K562 (cell line): ENCODE data around the gene SEC61A1. TPM values are rescaled to one million over a fixed set of nuclear protein-coding genes. Genes with fewer than 3 reads are reported as not detected.

Experiments
- BRD4 ChIP-seq: fragments of 200-600 bp; sonication (generic); IDR thresholded peaks from 2 replicates; pipeline ENCODE4 v1.6.1; 2017; ENCODE audit warnings: inconsistent platforms
- CEBPG ChIP-seq, 3 experiments: fragments of 200-800 bp in 1 of 3; sonication (Bioruptor generic) in 1 of 3; sonication (generic) in 1 of 3; formaldehyde crosslinking in 1 of 3; IDR thresholded peaks in 2 of 3; conservative IDR thresholded peaks in 1 of 3; 2 replicates each; pipeline versions ENCODE4 v1.6.1 to v1.8.0; 2016 to 2022; ENCODE audit warnings: missing compliant biosample characterization in 2 of 3, missing genetic modification characterization in 2 of 3, mild to moderate bottlenecking in 1 of 3, missing genetic modification reagents in 1 of 3
- EP400 ChIP-seq: fragments of 450-650 bp; IDR thresholded peaks from 2 replicates; pipeline ENCODE4 v1.6.1; 2017; ENCODE audit warnings: antibody characterized with exemption, mild to moderate bottlenecking, moderate library complexity
- FOXA3 ChIP-seq, 2 experiments: fragments of 450-650 bp in 1 of 2; sonication (generic) in 1 of 2; formaldehyde crosslinking; IDR thresholded peaks in 1 of 2; conservative IDR thresholded peaks in 1 of 2; 2 replicates each; pipeline versions ENCODE4 v1.4.0 to v1.8.0; 2020 to 2022; ENCODE audit warnings: mild to moderate bottlenecking in 2 of 2, missing genetic modification reagents in 1 of 2
- FUS ChIP-seq: fragments of 200-400 bp; formaldehyde crosslinking; optimal IDR thresholded peaks from 2 replicates; pipeline ENCODE3; 2017; ENCODE audit warnings: low read depth, low read length
- GATAD2A ChIP-seq: fragments of 450-650 bp; IDR thresholded peaks from 2 replicates; pipeline ENCODE4 v1.6.1; 2017
- GATAD2B ChIP-seq: fragments of 450-650 bp; IDR thresholded peaks from 2 replicates; pipeline ENCODE4 v1.6.1; 2017; ENCODE audit warnings: mild to moderate bottlenecking, borderline replicate concordance
- POLR2A ChIP-seq: fragments of 450-650 bp; conservative IDR thresholded peaks from 2 replicates; pipeline ENCODE4 v1.6.1; 2016
- RBFOX2 ChIP-seq: fragments of 200-400 bp; formaldehyde crosslinking; IDR thresholded peaks from 2 replicates; pipeline ENCODE4 v1.6.1; 2017; ENCODE audit warnings: low read depth, mild to moderate bottlenecking, low read length, moderate library complexity
- SAFB ChIP-seq: fragments of 200-400 bp; formaldehyde crosslinking; IDR thresholded peaks from 2 replicates; pipeline ENCODE4 v1.6.1; 2017; ENCODE audit warnings: low read depth, low read length, borderline replicate concordance
- SRSF7 ChIP-seq: fragments of 200-400 bp; formaldehyde crosslinking; optimal IDR thresholded peaks from 2 replicates; pipeline ENCODE3; 2017; ENCODE audit warnings: mild to moderate bottlenecking, low read depth, low read length
- STAT5A ChIP-seq: IDR thresholded peaks from 2 replicates; pipeline ENCODE4 v1.6.1; 2012; ENCODE audit warnings: low read length, inconsistent platforms, borderline replicate concordance
- TFAM ChIP-seq: fragments of 250-450 bp; sonication (Bioruptor Pico); conservative IDR thresholded peaks from 2 replicates; pipeline ENCODE4 v1.5.0; 2021; ENCODE audit warnings: mild to moderate bottlenecking, moderate library complexity
- ZNF253 ChIP-seq: fragments of 250-450 bp; sonication (Bioruptor Pico); conservative IDR thresholded peaks from 2 replicates; pipeline ENCODE4 v1.6.1; 2021; ENCODE audit warnings: mild to moderate bottlenecking
- ZNF444 ChIP-seq: fragments of 250-450 bp; sonication (Bioruptor Pico); IDR thresholded peaks from 2 replicates; pipeline ENCODE4 v1.4.0; 2020; ENCODE audit warnings: mild to moderate bottlenecking, moderate library complexity
- ZNF668 ChIP-seq: fragments of 250-450 bp; sonication (Bioruptor Pico); IDR thresholded peaks from 2 replicates; pipeline ENCODE4 v1.8.0; 2022; ENCODE audit warnings: mild to moderate bottlenecking, inconsistent platforms
- ZNF76 ChIP-seq: fragments of 250-450 bp; sonication (Bioruptor Pico); IDR thresholded peaks from 2 replicates; pipeline ENCODE4 v1.4.0; 2020; ENCODE audit warnings: mild to moderate bottlenecking, moderate library complexity, borderline replicate concordance
- polyA plus RNA-seq, 8 experiments: library from polyadenylated mRNA; depleted of rRNA in 4 of 8; stranded (reverse) in 5 of 8; unstranded in 3 of 8; fragments of >200 nt; fragmentation: Nextera tagmentation in 2 of 8; fragmentation: Illumina TruSeq in 1 of 8; extraction: Ambion mirVana in 2 of 8; extraction: Trizol in 1 of 8; gene quantifications; 2 replicates each; pipeline versions ENCODE4 v1.2.1 to v1.2.3, GENCODE V29; 2011 to 2014; ENCODE audit warnings: inconsistent platforms in 1 of 8, missing spikeins in 1 of 8
- total RNA-seq, 7 experiments: library from RNA; depleted of rRNA in 6 of 7; stranded (reverse); fragments of >200 nt in 6 of 7; fragmentation: Illumina TruSeq in 2 of 7; extraction: Trizol in 2 of 7; gene quantifications; 2 replicates each; pipeline versions ENCODE4 v1.2.1 to v1.2.3, GENCODE V29; 2011 to 2021; ENCODE audit warnings: low replicate concordance in 1 of 7
- TF ChIP-seq, protein P1 (sequence below): sonication (generic); IDR thresholded peaks from 2 replicates; pipeline ENCODE4 v1.6.1; 2016
- TF ChIP-seq, protein P2 (sequence below): fragments of 250-450 bp; sonication (Bioruptor Pico); IDR thresholded peaks from 2 replicates; pipeline ENCODE4 v1.8.0; 2022; ENCODE audit warnings: moderate library complexity, mild to moderate bottlenecking, inconsistent platforms
- TF ChIP-seq, protein P3 (sequence below): fragments of 450-650 bp; IDR thresholded peaks from 2 replicates; pipeline ENCODE4 v1.6.1; 2018; ENCODE audit warnings: mild to moderate bottlenecking, low read depth; ENCODE audit not compliant: partially characterized antibody
- TF ChIP-seq, protein P4 (sequence below): fragments of 250-450 bp; sonication (Bioruptor Pico); IDR thresholded peaks from 2 replicates; pipeline ENCODE4 v1.8.0; 2022; ENCODE audit warnings: moderate library complexity, mild to moderate bottlenecking, inconsistent platforms
- TF ChIP-seq, protein P5 (sequence below): fragments of 450-650 bp; formaldehyde crosslinking; IDR thresholded peaks from 2 replicates; pipeline ENCODE4 v1.4.0; 2020; ENCODE audit warnings: mild to moderate bottlenecking, moderate library complexity

The SEC61A1 gene
- total and polyA plus RNA-seq, 9 of the 15 experiments (the other 6 are each of a cell fraction or from before 2014, with no cell fraction given) = 1.9 to 140 (median 79.1) TPM

DNA sequence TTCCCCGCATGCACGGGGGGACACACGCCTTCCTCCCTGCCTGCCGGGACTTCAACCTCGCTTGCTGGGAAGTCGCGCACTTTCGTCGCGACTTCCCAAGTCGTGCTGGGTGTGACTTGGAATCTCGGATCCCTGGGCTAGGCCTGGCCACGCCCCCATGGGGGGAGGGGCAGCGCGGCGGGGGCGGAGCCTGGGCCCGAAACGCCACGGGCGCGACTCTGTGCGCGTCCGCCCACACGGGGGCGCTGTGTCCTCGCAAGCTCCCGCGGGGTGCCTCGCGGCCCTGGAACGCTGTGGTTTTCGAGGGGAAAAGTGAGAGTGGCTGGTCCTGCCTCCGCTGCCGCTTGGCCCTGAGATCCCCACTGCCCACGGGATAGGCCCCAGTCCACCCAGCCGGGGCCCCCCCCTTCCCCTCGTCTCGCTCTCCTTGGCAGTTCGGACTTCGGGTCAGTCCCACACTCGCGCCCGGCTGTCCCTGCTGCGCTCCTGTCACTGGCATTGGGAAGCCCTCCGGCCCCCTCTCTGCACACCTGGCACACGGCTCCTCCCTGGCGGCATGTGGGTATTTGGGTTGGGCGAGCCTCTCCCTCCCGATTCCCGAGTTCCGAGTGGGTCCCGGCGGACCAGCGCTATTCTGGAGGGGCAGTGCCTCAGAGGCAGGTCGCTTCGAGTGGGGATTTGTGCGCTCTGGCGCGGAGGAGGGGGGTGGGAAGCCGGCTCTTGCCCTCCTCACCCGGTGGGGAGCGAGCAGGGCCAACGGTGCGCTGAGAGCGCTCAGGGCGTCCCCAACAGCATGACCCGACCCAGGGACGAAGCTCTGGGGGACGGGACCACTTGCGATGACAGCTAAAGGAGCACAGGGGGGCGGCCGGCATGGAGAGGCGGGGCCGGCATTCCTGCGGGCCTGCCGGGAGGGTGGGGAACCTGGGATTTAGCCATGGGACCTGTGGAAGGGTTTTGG lies 23.6 kb downstream of the SEC61A1 start (continued):
- TF ChIP-seq EP400 (peak; percentile 46; the same call in 1 of the 2 replicates), TFAM (CRISPR knock-in tag) (no peak), ZNF444 (CRISPR knock-in tag) (no peak), ZNF668 (CRISPR knock-in tag) (no peak), GATAD2B (peak; percentile 63; the same call in 1 of the 2 replicates), ZNF76 (CRISPR knock-in tag) (no peak), FOXA3 (CRISPR knock-in tag; conservative IDR thresholded peaks at IDR 0.05 in 1 of 2, IDR thresholded peaks at IDR 0.05 in 1 of 2) (no peak), CEBPG (CRISPR knock-in tag; IDR thresholded peaks at IDR 0.05) (no peak), CEBPG (tag; conservative IDR thresholded peaks at IDR 0.05 in 1 of 2, IDR thresholded peaks at IDR 0.05 in 1 of 2) (no peak), GATAD2A (no peak), POLR2A (peak; percentile 45), FUS (no peak), ZNF253 (CRISPR knock-in tag) (no peak), BRD4 (no peak), SAFB (peak; percentile 89), STAT5A (no peak), RBFOX2 (peak; percentile 72), SRSF7 (no peak)
- TF ChIP-seq, protein P1, sequence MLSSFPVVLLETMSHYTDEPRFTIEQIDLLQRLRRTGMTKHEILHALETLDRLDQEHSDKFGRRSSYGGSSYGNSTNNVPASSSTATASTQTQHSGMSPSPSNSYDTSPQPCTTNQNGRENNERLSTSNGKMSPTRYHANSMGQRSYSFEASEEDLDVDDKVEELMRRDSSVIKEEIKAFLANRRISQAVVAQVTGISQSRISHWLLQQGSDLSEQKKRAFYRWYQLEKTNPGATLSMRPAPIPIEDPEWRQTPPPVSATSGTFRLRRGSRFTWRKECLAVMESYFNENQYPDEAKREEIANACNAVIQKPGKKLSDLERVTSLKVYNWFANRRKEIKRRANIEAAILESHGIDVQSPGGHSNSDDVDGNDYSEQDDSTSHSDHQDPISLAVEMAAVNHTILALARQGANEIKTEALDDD = no peak
- TF ChIP-seq, protein P2, sequence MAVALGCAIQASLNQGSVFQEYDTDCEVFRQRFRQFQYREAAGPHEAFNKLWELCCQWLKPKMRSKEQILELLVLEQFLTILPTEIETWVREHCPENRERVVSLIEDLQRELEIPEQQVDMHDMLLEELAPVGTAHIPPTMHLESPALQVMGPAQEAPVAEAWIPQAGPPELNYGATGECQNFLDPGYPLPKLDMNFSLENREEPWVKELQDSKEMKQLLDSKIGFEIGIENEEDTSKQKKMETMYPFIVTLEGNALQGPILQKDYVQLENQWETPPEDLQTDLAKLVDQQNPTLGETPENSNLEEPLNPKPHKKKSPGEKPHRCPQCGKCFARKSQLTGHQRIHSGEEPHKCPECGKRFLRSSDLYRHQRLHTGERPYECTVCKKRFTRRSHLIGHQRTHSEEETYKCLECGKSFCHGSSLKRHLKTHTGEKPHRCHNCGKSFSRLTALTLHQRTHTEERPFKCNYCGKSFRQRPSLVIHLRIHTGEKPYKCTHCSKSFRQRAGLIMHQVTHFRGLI (CRISPR knock-in tag) = no peak
- TF ChIP-seq, protein P3, sequence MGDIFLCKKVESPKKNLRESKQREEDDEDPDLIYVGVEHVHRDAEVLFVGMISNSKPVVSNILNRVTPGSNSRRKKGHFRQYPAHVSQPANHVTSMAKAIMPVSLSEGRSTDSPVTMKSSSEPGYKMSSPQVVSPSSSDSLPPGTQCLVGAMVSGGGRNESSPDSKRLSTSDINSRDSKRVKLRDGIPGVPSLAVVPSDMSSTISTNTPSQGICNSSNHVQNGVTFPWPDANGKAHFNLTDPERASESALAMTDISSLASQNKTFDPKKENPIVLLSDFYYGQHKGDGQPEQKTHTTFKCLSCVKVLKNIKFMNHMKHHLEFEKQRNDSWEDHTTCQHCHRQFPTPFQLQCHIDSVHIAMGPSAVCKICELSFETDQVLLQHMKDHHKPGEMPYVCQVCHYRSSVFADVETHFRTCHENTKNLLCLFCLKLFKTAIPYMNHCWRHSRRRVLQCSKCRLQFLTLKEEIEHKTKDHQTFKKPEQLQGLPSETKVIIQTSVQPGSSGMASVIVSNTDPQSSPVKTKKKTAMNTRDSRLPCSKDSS = no peak
- TF ChIP-seq, protein P4, sequence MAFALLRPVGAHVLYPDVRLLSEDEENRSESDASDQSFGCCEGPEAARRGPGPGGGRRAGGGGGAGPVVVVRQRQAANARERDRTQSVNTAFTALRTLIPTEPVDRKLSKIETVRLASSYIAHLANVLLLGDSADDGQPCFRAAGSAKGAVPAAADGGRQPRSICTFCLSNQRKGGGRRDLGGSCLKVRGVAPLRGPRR = no peak
- TF ChIP-seq, protein P5, sequence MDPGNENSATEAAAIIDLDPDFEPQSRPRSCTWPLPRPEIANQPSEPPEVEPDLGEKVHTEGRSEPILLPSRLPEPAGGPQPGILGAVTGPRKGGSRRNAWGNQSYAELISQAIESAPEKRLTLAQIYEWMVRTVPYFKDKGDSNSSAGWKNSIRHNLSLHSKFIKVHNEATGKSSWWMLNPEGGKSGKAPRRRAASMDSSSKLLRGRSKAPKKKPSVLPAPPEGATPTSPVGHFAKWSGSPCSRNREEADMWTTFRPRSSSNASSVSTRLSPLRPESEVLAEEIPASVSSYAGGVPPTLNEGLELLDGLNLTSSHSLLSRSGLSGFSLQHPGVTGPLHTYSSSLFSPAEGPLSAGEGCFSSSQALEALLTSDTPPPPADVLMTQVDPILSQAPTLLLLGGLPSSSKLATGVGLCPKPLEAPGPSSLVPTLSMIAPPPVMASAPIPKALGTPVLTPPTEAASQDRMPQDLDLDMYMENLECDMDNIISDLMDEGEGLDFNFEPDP = no peak
